ENCODE measurements around the gene MBOAT2.

Gene MBOAT2

GRCh38 chr2:8805278-8806210 is 197.9 kb downstream of the MBOAT2 start:
- DNase-seq (ENCODE audit: low read depth, low spot score) = no peak
- TF ChIP-seq CTCF (IDR thresholded peaks at IDR 0.05; ENCODE audit: insufficient read depth, low read length, missing control alignments) = no peak
- ChIA-PET POLR2A (interaction anchor here (0.5 kb wide), 1 partner anchor 935 kb away, joined by 4 read pairs; no protein-coding TSS in a partner anchor), CTCF (interaction anchor here (1.0 kb wide), 1 partner anchor 21 kb away, joined by 3 read pairs; no protein-coding TSS in a partner anchor)
- no peak overlapping the region for H3K4me3 ChIP-seq (ENCODE audit: low read depth, low read length)

- POLR2A ChIA-PET = no interaction called here
- DNase-seq (ENCODE audit: low read depth, low spot score) = peak; percentile 70
- TF ChIP-seq CTCF (IDR thresholded peaks at IDR 0.05; ENCODE audit: insufficient read depth, low read length, missing control alignments) = no peak
- CTCF ChIA-PET = interaction anchor here (0.6 to 2.1 kb wide), 4 partner anchors 10 to 64 kb away, joined by 3 to 7 read pairs (median 3); no protein-coding TSS in a partner anchor
- no peak overlapping the region for H3K4me3 ChIP-seq (ENCODE audit: low read depth, low read length)
These were observed 199.7 kb downstream of the MBOAT2 start for GRCh38 chr2:8803658-8804379.

GRCh38 chr2:8802741-8803140 is 200.7 kb downstream of the MBOAT2 start:
- no peak for DNase-seq (ENCODE audit: low read depth, low spot score)
- ChIA-PET CTCF (interaction anchor here (2.1 kb wide), 1 partner anchor 9 kb away, joined by 7 read pairs; no protein-coding TSS in a partner anchor), POLR2A (no interaction called here)
- no peak for TF ChIP-seq CTCF (IDR thresholded peaks at IDR 0.05; ENCODE audit: insufficient read depth, low read length, missing control alignments)
- no peak overlapping the region for H3K4me3 ChIP-seq (ENCODE audit: low read depth, low read length)

Measured in AG04449 (cell line).